ENCODE data around the gene AKT3.
"Not testable (repeated sequence)": the region's sequence is repeated elsewhere in the genome, so short reads cannot be mapped to it uniquely, and the experiment has no call there.

The AKT3 gene

GRCh38 chr1:243850202-243850451, at the start of gene AKT3:
TSS of gene AKT3 (minus strand) at chr1:243850243. CDS start at chr1:243843170, 7,073 bp downstream.
- peak; percentile 83 for DNase-seq

GRCh38 chr1:243898278-243898677, 48.2 kb upstream of the AKT3 start:
- no peak for DNase-seq

DNA sequence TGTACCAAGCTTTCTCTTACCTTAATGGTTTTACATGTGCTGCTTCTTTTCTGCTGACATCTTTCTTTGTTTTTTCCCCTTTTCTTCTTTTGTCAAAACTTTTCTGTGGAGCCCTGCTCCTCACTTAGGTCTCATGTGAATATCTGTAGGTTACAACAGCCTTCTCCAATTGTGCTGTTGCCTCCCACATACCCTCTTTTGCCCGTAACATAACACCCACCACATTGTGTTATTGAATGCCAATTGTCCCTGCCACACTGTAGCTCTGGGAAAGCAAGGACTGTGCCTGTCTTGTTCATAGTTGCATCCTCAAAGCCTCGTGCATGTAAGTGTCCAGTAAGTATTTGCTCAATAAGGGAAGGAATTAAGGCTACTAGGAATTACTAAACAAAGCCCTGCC, 46.3 kb upstream of the AKT3 start:
- DNase-seq: no peak

DNA sequence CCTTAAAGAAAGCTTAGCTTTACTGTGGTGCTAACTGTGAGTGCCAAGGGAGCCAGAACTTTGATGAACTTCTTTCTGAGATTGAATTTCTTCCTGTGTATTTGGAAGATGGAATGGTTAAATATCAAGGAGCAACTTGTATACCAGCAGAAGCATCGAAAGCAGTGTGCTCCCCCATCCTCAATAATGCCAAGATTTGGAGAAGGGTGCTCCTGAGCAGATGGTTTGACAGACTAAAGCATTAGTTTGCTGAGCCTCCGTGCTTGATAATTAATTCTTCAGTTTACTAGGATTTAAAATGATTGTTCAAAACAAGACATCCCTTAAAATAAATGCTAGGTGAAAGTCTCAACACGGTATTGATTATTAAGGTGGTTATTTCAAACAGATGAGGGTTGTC, 42.4 kb upstream of the AKT3 start:
- DNase-seq: no peak

DNA sequence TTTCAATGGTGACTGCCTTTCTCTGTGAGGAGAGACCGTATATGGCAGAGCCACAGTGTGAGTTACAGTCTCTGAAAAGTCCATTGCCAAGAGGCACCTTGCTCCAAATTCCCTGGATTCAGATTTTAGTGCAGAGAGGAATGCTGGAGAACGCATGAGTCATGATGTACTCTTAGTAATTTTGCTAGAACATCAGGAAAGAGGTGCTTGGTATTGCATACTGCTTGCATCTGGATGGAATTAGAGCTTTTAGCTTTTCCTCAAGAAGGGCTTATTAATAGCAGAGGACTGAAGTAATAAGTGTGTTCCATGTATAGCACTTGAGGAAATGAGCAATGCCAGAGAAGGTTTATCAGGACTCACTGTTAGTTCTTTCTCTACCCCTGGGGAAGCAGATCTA, 40.5 kb upstream of the AKT3 start:
- no peak for DNase-seq

GRCh38 chr1:243885806-243886205, 35.8 kb upstream of the AKT3 start:
- no peak for DNase-seq

GRCh38 chr1:243884603-243885002, 34.6 kb upstream of the AKT3 start:
- DNase-seq: no peak

- no peak for DNase-seq
Measured at GRCh38 chr1:243883551-243883950, 33.5 kb upstream of the AKT3 start.

- no peak for DNase-seq
Measured at GRCh38 chr1:243882276-243882675, 32.2 kb upstream of the AKT3 start.

GRCh38 chr1:243877058-243877457, 27.0 kb upstream of the AKT3 start:
- DNase-seq: not testable (repeated sequence)

DNA sequence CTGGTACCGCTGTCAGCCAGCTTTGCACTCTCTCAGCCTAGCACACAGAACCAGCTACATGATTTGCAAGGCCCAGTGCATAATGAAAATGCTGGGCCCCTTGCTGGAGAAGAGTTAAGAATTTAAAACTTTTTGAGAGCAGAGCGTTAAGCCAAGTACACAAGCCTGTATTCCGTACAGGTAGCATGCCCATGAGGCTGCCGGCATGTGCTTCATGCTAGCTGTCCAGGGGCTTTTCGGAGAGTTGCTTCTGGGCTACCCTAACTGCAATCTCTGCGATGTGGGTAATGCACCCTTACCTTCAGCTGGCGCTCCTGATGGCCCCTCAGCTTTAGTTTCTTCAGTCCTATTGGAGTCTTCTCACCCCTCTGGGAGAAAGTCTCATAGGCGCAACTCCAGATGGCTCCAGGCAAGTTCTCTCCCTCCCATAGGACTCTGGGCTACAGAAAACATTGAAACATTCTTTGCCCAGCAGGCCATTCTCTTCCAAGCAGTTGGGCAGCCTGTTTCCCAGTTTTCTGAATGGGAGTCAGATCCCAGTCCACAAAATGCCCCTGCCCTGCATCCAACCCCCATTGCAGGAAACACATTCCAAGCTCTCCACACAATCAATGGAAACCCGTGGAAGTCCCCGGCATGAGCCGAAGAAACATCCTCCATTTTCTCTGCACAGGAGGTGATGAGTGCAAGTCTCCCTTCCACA, 5.7 kb upstream of the AKT3 start:
- no peak for DNase-seq

DNA sequence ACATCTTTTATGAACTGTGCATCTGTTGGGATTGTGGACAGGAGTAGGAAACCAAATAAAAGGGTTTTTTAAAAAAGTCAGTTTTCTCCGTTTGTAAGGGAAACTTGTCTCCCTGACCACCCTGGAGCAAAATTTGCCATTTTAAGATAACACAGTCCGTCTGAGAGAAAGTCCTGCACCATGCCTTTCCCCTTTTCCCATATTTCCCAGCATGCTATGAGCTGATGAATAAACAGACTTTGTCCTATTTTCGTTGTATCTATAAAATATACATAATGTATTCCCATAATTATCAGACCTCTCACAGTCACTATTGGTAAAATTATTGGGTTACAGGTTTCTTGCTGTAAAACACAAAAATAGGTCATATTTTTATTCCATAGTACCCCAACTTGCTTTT, 1.7 kb upstream of the AKT3 start:
- no peak for DNase-seq

GRCh38 chr1:243851257-243851756, 1.3 kb upstream of the AKT3 start:
- no peak for DNase-seq

GRCh38 chr1:243850452-243851256, 611 bp upstream of the AKT3 start:
- DNase-seq: peak; percentile 81

DNA sequence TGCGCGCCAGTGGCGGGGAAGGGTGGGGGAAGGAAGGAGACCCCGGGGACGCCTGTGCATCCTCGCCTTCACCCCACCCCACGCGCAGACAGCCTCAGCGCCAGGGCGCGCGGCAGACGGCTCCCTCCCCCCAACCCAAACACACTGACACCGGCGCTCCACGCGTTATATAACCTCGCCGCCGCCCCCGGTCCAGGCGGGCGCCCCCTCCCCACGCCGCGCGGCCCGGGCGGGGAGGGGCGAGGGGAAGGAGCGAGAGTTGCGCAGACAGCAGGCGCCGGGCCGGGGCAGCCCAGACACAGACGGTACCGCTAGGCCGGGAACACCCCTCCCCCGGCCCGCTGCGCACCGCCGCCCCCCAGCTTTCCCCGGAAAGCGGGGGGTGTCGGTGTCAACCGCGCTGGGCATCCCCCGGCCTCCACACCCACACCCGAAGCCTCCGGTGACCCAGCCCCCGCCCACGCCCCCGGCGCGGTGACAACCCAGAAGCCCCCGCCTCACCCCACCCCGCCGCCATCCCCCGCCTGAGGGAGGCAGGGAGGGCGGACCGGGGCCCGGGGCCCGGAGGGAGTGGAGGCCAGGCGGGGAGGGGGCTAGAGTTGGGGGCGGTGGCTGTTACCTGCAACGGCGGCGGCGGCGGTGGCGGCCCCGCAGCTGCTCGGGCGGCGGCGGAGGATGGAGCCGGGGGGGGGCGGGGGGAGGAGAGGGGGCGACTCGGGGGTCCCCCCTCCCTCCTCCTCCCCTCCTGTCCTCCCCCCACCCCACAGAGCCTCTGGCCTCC, 432 bp downstream of the AKT3 start:
- DNase-seq: peak; percentile 72

GRCh38 chr1:243848858-243849420, 1.1 kb downstream of the AKT3 start:
- DNase-seq: peak; percentile 63

- no peak for DNase-seq
Measured at GRCh38 chr1:243848165-243848857, 1.7 kb downstream of the AKT3 start.

GRCh38 chr1:243846761-243847160, 3.3 kb downstream of the AKT3 start:
- DNase-seq: no peak

GRCh38 chr1:243845888-243846287, 4.2 kb downstream of the AKT3 start:
- no peak for DNase-seq

DNA sequence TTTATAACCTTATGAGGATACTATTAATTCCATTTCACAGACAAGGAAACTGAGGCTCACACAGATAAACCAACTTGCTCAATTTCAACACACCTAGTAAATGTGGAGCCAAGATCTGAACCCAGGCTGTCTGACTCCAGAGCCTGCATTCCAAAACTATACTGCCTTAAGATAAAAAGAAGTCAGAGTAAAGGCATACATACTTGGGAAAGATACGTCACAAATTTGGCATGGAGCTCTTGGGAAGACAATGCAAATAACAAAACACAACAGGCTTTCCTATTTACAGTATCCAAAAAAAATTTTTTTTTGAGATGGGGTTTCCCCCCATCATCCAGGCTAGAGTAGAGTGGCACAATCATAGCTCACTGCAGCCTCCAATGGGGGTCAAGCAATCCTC, 5.9 kb downstream of the AKT3 start:
- DNase-seq: no peak

- DNase-seq: no peak
Measured at GRCh38 chr1:243842978-243843511, 7.0 kb downstream of the AKT3 start.

GRCh38 chr1:243842161-243842560, 7.9 kb downstream of the AKT3 start:
- no peak for DNase-seq

Data from stimulated activated CD8-positive, alpha-beta memory T cell treated with anti-CD3 and anti-CD28 coated beads, Interleukin-4, amount 100 ng/mL, for 48 hours (primary cell).